Transverse colon (tissue), 4 donors: ENCODE data around the gene ATP5ME. TPM values are rescaled to one million over a fixed set of nuclear protein-coding genes. Genes with fewer than 3 reads are reported as not detected.

Experiments
- DNase-seq: peaks from one replicate; pipeline ENCODE4 v3.0.0-alpha.2; 2019
- H3K27ac ChIP-seq, 4 donors: fragments of 200-600 bp; sonication (generic); 2 replicates each; pipeline ENCODE4 v1.5.1; 2016 to 2018; ENCODE audit warnings: inconsistent platforms in 4 of 4
- H3K27me3 ChIP-seq: fragments of 200-600 bp; sonication (generic); 2 replicates; pipeline ENCODE4 v1.5.1; 2017; ENCODE audit warnings: inconsistent platforms
- H3K36me3 ChIP-seq, 4 donors: fragments of 200-600 bp; sonication (generic); 2 replicates each; pipeline ENCODE4 v1.5.1; 2017 to 2019; ENCODE audit warnings: inconsistent platforms in 4 of 4
- H3K4me1 ChIP-seq, 4 donors: fragments of 200-600 bp; sonication (generic); 2 replicates each; pipeline ENCODE4 v1.5.1; 2017 to 2020; ENCODE audit warnings: inconsistent platforms in 4 of 4
- H3K4me3 ChIP-seq, 4 donors: fragments of 200-600 bp; sonication (generic); 1 replicate in 1 of 4; 2 replicates in 3 of 4; pipeline versions ENCODE4 v1.5.1 to v1.6.1; 2017 to 2019; ENCODE audit warnings: inconsistent platforms in 4 of 4
- H3K9me3 ChIP-seq, 2 donors: fragments of 200-600 bp; sonication (generic); 2 replicates each; pipeline ENCODE4 v1.5.1; 2017 to 2019; ENCODE audit warnings: inconsistent platforms in 2 of 2
- CTCF ChIP-seq, 5 experiments: fragments of 200-600 bp in 3 of 5; fragments of 450-650 bp in 2 of 5; sonication (generic) in 3 of 5; IDR thresholded peaks; 1 replicate in 2 of 5; 2 replicates in 3 of 5; pipeline ENCODE4 v1.5.1; 2016 to 2017; ENCODE audit warnings: antibody characterized with exemption in 5 of 5, inconsistent platforms in 3 of 5, mild to moderate bottlenecking in 2 of 5, moderate library complexity in 1 of 5
- EP300 ChIP-seq: sonication (generic); formaldehyde crosslinking; IDR thresholded peaks from one replicate; pipeline ENCODE4 v1.6.1; 2017; ENCODE audit warnings: antibody characterized with exemption, low read depth
- POLR2A ChIP-seq: fragments of 450-650 bp; IDR thresholded peaks from one replicate; pipeline ENCODE4 v1.6.1; 2016; ENCODE audit warnings: antibody characterized with exemption, mild to moderate bottlenecking, moderate library complexity
- POLR2AphosphoS5 ChIP-seq, 3 donors: sonication (generic); formaldehyde crosslinking; IDR thresholded peaks; one replicate each; pipeline ENCODE4 v1.6.1; 2016; ENCODE audit warnings: antibody characterized with exemption in 3 of 3
- WGBS, 2 donors: methylation state at CpG; one replicate each; pipeline ENCODE4 v1.1.5; 2018; ENCODE audit warnings: low coverage in 1 of 2; 5-methylcytosine and 5-hydroxymethylcytosine counted together
- in situ Hi-C, 4 donors: fragments of 200-750 bp; cut with MboI; loops; one replicate each; pipeline versions ENCODE4 v1.15.0 to v1.15.1; 2017; ENCODE audit warnings: low sequenced_read_pairs in 3 of 4, low pct_ligation_motif_present in 1 of 4, low pct_unique_long_range_greater_than_20kb in 1 of 4
- intact Hi-C: fragments of 100-400 bp; cut with DNase I; formaldehyde crosslinking; loops from one replicate; pipeline ENCODE4 v1.15.1; 2023; ENCODE audit warnings: low total_unique reads
- total RNA-seq, 4 donors: library from RNA; depleted of rRNA; stranded (reverse); fragments of >200 nt; gene quantifications; one replicate each; pipeline ENCODE4 v1.1.0, GENCODE V29; 2016

ATP5ME gene
- total RNA-seq, 4 donors from 2014 or later: 52.0 to 152 (median 148) TPM; not detected in 1

- WGBS, 2 donors: 62 to 80% methylated on average over 1 to 29 of the region's 29 CpGs
- Histone ChIP-seq H3K36me3 (no peaks in the 10 kb centered on the region), H3K27me3 (no peaks in the 10 kb centered on the region), H3K27ac (no peak overlapping the region), H3K4me1 (no peaks in the 10 kb centered on the region), H3K9me3 (no peaks in the 10 kb centered on the region), H3K4me3 (no peak overlapping the region)
- in situ Hi-C loops (no loop called here), intact Hi-C loops (no loop called here)
- no peak for DNase-seq
- TF ChIP-seq EP300: no peak
- no peak for TF ChIP-seq POLR2A
- no peak for TF ChIP-seq CTCF (IDR thresholded peaks at IDR 0.05)
- TF ChIP-seq POLR2AphosphoS5 (IDR thresholded peaks at IDR 0.05): no peak
Observed at GRCh38 chr4:623914-624566, 50.0 kb downstream of the ATP5ME start.

GRCh38 chr4:622996-623913 lies 50.8 kb downstream of the ATP5ME start:
- DNase-seq: no peak
- intact Hi-C loops (no loop called here), in situ Hi-C loops (no loop called here)
- H3K9me3 ChIP-seq: no peaks in the 10 kb centered on the region
- H3K36me3 ChIP-seq: no peaks in the 10 kb centered on the region
- H3K27me3 ChIP-seq: no peaks in the 10 kb centered on the region
- no peaks in the 10 kb centered on the region for H3K4me1 ChIP-seq
- H3K27ac ChIP-seq: no peak overlapping the region
- WGBS, 2 donors: 80 to 100% methylated on average over 1 to 23 of the region's 24 CpGs
- TF ChIP-seq CTCF (IDR thresholded peaks at IDR 0.05) (no peak), EP300 (no peak), POLR2AphosphoS5 (IDR thresholded peaks at IDR 0.05) (no peak), POLR2A (no peak)
- H3K4me3 ChIP-seq: no peak overlapping the region

Other genes starting within 250 kb of the ATP5ME start
- gene ZNF721, start 175.1 kb downstream of the ATP5ME start, total RNA-seq: 10 to 100 TPM; 20.6 to 46.0 (median 38.4) TPM
- 100 to 1,000 TPM in 1 of 4 donors, 10 to 100 TPM in 3; 46.6 to 202 (median 72.5) TPM for gene PIGG, start 175.1 kb downstream of the ATP5ME start, total RNA-seq
- gene TMEM271, start 98.0 kb downstream of the ATP5ME start, total RNA-seq: not detected
- gene PDE6B, start 48.7 kb downstream of the ATP5ME start, total RNA-seq: 1 to 10 TPM in 1 of 4 donors, under 1 TPM in 2, not detected in 1; 0.60 to 2.5 (median 0.95) TPM
- gene MYL5, start 266 bp upstream of the ATP5ME start, total RNA-seq: 100 to 1,000 TPM in 1 of 4 donors, 10 to 100 TPM in 3; 20.3 to 199 (median 33.4) TPM
- 10 to 100 TPM in 2 of 4 donors, 1 to 10 TPM in 2; 1.2 to 17.6 (median 9.2) TPM for gene SLC49A3, start 14.9 kb upstream of the ATP5ME start, total RNA-seq
- 100 to 1,000 TPM in 2 of 4 donors, 10 to 100 TPM in 2; 56.5 to 256 (median 97.2) TPM for gene PCGF3, start 31.6 kb upstream of the ATP5ME start, total RNA-seq
- gene CPLX1, start 151.9 kb upstream of the ATP5ME start, total RNA-seq: 1 to 10 TPM in 1 of 4 donors, under 1 TPM in 2, not detected in 1; 0.32 to 3.7 (median 0.41) TPM